NB4 (cell line): ENCODE results near the gene CLDN34.

Experiments used
- CTCF ChIP-seq: IDR thresholded peaks from one replicate; pipeline ENCODE4 v1.5.1; 2012; ENCODE audit warnings: low read depth, low read length
- MAX ChIP-seq: IDR thresholded peaks from 2 replicates; pipeline ENCODE4 v1.6.1; 2011; ENCODE audit warnings: low read depth, low read length
- MYC ChIP-seq: IDR thresholded peaks from 2 replicates; pipeline ENCODE4 v1.6.1; 2011; ENCODE audit warnings: low read depth, low read length
- POLR2A ChIP-seq: IDR thresholded peaks from 2 replicates; pipeline ENCODE4 v1.6.1; 2011; ENCODE audit warnings: mild to moderate bottlenecking; ENCODE audit not compliant: insufficient read length; ENCODE audit errors: extremely low read depth

GRCh38 chrX:10007621-10008020, 40.5 kb downstream of the CLDN34 start:
- TF ChIP-seq MAX (no peak), POLR2A (no peak), CTCF (no peak), MYC (no peak)
